Astrocyte (in vitro differentiated cells and primary cell): Measurements from ENCODE around the gene CHAC1. TPM values are rescaled to one million over a fixed set of nuclear protein-coding genes. Genes with fewer than 3 reads are reported as not detected.

Source experiments
- DNase-seq: peaks from one replicate; pipeline ENCODE4 v3.0.0-alpha.2; 2010; ENCODE audit warnings: low read depth
- FAIRE-seq: peaks from 2 replicates; lab custom pipeline; 2011; peaks lifted over from hg19 to GRCh38; lab: Jason Lieb, UNC
- H2AFZ ChIP-seq: 2 replicates; pipeline ENCODE4 v1.6.0; 2012; ENCODE audit warnings: low read depth, low read length, inconsistent platforms
- H3K27ac ChIP-seq: 2 replicates; pipeline ENCODE4 v1.5.1; 2011; ENCODE audit warnings: low read depth, low read length, inconsistent platforms
- H3K27me3 ChIP-seq: 2 replicates; pipeline ENCODE4 v1.6.0; 2011; ENCODE audit warnings: low read length, inconsistent platforms; ENCODE audit not compliant: insufficient read depth
- H3K36me3 ChIP-seq: 2 replicates; pipeline ENCODE4 v1.5.1; 2011; ENCODE audit warnings: low read length, inconsistent platforms; ENCODE audit not compliant: insufficient read depth
- H3K4me1 ChIP-seq: 2 replicates; pipeline ENCODE4 v1.5.1; 2011; ENCODE audit warnings: low read length, inconsistent platforms; ENCODE audit not compliant: insufficient read depth
- H3K4me2 ChIP-seq: 2 replicates; pipeline ENCODE4 v1.6.0; 2012; ENCODE audit warnings: low read length, inconsistent platforms
- H3K4me3 ChIP-seq: 2 replicates; pipeline ENCODE4 v1.5.1; 2011; ENCODE audit warnings: low read depth, mild to moderate bottlenecking, low read length, inconsistent platforms; ENCODE audit not compliant: insufficient read depth
- H3K79me2 ChIP-seq: 2 replicates; pipeline ENCODE4 v1.6.0; 2012; ENCODE audit warnings: mild to moderate bottlenecking, low read length, inconsistent platforms; ENCODE audit not compliant: insufficient read depth
- H3K9ac ChIP-seq: 2 replicates; pipeline ENCODE4 v1.6.0; 2012; ENCODE audit warnings: mild to moderate bottlenecking, low read length, inconsistent platforms
- H3K9me3 ChIP-seq: 2 replicates; pipeline ENCODE4 v1.5.1; 2012; ENCODE audit warnings: low read depth, mild to moderate bottlenecking, low read length, inconsistent platforms; ENCODE audit not compliant: insufficient read depth
- H4K20me1 ChIP-seq: 2 replicates; pipeline ENCODE4 v1.6.0; 2012; ENCODE audit warnings: low read length, inconsistent platforms; ENCODE audit not compliant: insufficient read depth
- H3K27ac Mint-ChIP-seq: one replicate; pipeline ENCODE4 v1.8.0; 2021; ENCODE audit warnings: mild to moderate bottlenecking, mixed read lengths; ENCODE audit not compliant: unreplicated experiment
- H3K27me3 Mint-ChIP-seq: one replicate; pipeline ENCODE4 v1.8.0; 2021; ENCODE audit warnings: low read depth, mixed read lengths; ENCODE audit not compliant: unreplicated experiment
- H3K36me3 Mint-ChIP-seq: one replicate; pipeline ENCODE4 v1.8.0; 2021; ENCODE audit warnings: low read depth, mixed read lengths; ENCODE audit not compliant: unreplicated experiment
- H3K4me1 Mint-ChIP-seq: one replicate; pipeline ENCODE4 v1.8.0; 2021; ENCODE audit warnings: low read depth, mixed read lengths; ENCODE audit not compliant: unreplicated experiment
- H3K4me3 Mint-ChIP-seq: one replicate; pipeline ENCODE4 v1.8.0; 2021; ENCODE audit warnings: mild to moderate bottlenecking, moderate library complexity, mixed read lengths; ENCODE audit not compliant: unreplicated experiment
- H3K9me3 Mint-ChIP-seq: one replicate; pipeline ENCODE4 v1.8.0; 2021; ENCODE audit warnings: mild to moderate bottlenecking, mixed read lengths; ENCODE audit not compliant: unreplicated experiment
- EZH2 ChIP-seq: IDR thresholded peaks from 2 replicates; pipeline ENCODE4 v1.6.1; 2012; ENCODE audit warnings: mild to moderate bottlenecking, low read length, inconsistent platforms; ENCODE audit not compliant: insufficient read depth
- total RNA-seq: library from RNA; stranded (reverse); gene quantifications from 2 replicates; pipeline ENCODE4 v1.2.1, GENCODE V29; 2021
- TF ChIP-seq, protein P1 (sequence below): IDR thresholded peaks from 2 replicates; pipeline ENCODE4 v1.5.1; 2011; ENCODE audit warnings: low read depth, mild to moderate bottlenecking, inconsistent platforms, low read length, moderate library complexity; ENCODE audit not compliant: insufficient read depth

CHAC1 gene
- total RNA-seq, 1 donor from 2014 or later = 55.9 TPM

- Histone ChIP-seq H3K9ac (no peak overlapping the region), H4K20me1 (peaks cover 10% of the 10 kb centered on the region), H3K4me3 (no peak overlapping the region), H3K27me3 (peaks cover 46% of the 10 kb centered on the region), H3K79me2 (no peaks in the 10 kb centered on the region), H3K4me1 (peaks cover 15% of the 10 kb centered on the region), H3K9me3 (no peaks in the 10 kb centered on the region), H2AFZ (peak overlapping the region; percentile 63), H3K36me3 (no peaks in the 10 kb centered on the region), H3K27ac (no peak overlapping the region), H3K4me2 (peak overlapping the region; percentile 75)
- Mint-ChIP-seq H3K4me1 (peaks cover 10% of the 10 kb centered on the region), H3K9me3 (no peaks in the 10 kb centered on the region), H3K27me3 (peaks cover 63% of the 10 kb centered on the region), H3K27ac (peak overlapping the region; percentile 53), H3K36me3 (peaks cover 2% of the 10 kb centered on the region), H3K4me3 (no peak overlapping the region)
- DNase-seq (no peak), FAIRE-seq (no peak)
- TF ChIP-seq, protein P1, sequence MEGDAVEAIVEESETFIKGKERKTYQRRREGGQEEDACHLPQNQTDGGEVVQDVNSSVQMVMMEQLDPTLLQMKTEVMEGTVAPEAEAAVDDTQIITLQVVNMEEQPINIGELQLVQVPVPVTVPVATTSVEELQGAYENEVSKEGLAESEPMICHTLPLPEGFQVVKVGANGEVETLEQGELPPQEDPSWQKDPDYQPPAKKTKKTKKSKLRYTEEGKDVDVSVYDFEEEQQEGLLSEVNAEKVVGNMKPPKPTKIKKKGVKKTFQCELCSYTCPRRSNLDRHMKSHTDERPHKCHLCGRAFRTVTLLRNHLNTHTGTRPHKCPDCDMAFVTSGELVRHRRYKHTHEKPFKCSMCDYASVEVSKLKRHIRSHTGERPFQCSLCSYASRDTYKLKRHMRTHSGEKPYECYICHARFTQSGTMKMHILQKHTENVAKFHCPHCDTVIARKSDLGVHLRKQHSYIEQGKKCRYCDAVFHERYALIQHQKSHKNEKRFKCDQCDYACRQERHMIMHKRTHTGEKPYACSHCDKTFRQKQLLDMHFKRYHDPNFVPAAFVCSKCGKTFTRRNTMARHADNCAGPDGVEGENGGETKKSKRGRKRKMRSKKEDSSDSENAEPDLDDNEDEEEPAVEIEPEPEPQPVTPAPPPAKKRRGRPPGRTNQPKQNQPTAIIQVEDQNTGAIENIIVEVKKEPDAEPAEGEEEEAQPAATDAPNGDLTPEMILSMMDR = no peak
- TF ChIP-seq EZH2 = peak; percentile 73
Measured at GRCh38 chr15:40925495-40925862, 27.8 kb upstream of the CHAC1 start.

DNA sequence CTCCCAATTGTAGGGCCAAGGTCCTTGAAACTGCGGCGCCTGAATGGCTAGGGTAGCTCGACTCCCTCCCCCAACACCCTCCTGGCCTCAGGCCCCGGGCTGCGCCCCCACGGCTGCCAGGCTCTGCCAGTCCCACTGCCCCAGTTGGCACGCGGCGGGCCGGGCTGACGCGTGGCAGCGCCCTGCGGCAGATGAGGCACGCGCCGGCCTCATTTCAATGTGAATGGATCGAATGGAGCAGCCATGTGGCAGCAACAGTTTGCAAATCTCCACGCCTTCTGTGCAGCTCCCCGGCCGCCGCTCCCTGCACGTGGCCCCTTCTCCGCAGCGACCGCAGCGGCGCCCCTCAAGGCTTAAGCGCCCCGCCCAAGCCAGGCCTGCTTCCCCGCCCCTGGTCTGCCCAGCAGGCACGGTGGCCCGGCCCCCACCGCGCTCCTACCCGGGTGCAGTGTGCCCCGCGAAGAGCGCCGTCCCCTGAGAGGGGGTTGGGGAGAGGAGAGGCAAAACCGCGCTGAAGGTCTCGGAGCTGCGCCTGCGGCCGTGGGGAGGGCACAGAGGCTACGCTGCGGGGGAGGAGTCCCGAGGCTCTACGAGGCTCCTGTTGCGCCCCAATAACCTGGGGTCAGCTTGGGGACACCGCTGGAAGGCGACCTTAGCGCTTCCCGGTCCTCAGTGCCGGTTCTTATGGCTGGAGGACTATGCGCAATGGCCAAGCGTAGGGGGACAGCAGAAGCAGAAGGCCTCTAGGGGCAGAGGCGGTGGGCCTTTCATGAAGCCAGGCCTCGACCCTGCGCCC, 27.2 kb upstream of the CHAC1 start:
- no peaks in the 10 kb centered on the region for H3K36me3 ChIP-seq
- no peak overlapping the region for H3K27ac ChIP-seq
- no peaks in the 10 kb centered on the region for H3K79me2 ChIP-seq
- H3K4me1 Mint-ChIP-seq = peaks cover 13% of the 10 kb centered on the region
- H3K27ac Mint-ChIP-seq = no peak overlapping the region
- peaks cover 52% of the 10 kb centered on the region for H3K27me3 ChIP-seq
- H2AFZ ChIP-seq = peak overlapping the region; percentile 63
- FAIRE-seq (no peak), DNase-seq (no peak)
- TF ChIP-seq, protein P1 = no peak
- TF ChIP-seq EZH2 = peak; percentile 67
- peak overlapping the region; percentile 75 for H3K4me2 ChIP-seq
- H3K9me3 Mint-ChIP-seq = no peaks in the 10 kb centered on the region
- peaks cover 18% of the 10 kb centered on the region for H3K4me1 ChIP-seq
- H3K4me3 ChIP-seq = peak overlapping the region; percentile 23
- H3K4me3 Mint-ChIP-seq = no peak overlapping the region
- H3K36me3 Mint-ChIP-seq = peaks cover 2% of the 10 kb centered on the region
- no peaks in the 10 kb centered on the region for H3K9me3 ChIP-seq
- peaks cover 63% of the 10 kb centered on the region for H3K27me3 Mint-ChIP-seq
- H4K20me1 ChIP-seq = peaks cover 10% of the 10 kb centered on the region
- no peak overlapping the region for H3K9ac ChIP-seq
